ENCODE measurements around the gene WDR33.

DNA sequence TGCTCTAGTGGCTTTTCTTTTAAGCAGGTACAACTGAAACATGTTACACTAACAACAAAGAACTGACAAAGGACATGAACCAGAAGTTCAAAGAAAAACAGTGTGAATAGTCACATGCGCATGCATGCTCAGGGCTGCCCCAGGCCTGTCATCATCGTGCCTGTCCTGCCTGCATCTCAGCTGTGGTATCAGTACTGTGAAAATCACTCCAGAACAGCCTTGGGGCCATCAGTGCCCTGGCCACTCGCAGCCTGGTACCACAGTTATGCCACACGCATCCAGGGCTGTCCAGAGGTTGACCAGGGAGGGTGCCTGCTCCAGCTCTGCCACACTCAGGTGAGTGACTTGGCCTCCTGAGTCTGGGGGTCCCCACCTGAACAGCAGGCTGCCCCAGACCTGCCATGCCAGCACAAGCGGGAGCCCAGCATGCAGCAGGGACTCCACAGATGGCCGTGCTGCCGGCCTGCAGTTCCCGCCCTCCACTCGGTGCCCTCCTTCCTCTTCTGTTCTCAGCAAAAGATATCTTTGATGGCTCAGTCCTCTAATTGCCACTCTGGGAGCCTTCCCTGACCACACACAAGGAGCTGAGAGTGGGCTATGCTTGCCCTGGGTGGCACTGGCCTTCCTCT is 147.9 kb downstream of the WDR33 start:
- TF ChIP-seq, protein P1, sequence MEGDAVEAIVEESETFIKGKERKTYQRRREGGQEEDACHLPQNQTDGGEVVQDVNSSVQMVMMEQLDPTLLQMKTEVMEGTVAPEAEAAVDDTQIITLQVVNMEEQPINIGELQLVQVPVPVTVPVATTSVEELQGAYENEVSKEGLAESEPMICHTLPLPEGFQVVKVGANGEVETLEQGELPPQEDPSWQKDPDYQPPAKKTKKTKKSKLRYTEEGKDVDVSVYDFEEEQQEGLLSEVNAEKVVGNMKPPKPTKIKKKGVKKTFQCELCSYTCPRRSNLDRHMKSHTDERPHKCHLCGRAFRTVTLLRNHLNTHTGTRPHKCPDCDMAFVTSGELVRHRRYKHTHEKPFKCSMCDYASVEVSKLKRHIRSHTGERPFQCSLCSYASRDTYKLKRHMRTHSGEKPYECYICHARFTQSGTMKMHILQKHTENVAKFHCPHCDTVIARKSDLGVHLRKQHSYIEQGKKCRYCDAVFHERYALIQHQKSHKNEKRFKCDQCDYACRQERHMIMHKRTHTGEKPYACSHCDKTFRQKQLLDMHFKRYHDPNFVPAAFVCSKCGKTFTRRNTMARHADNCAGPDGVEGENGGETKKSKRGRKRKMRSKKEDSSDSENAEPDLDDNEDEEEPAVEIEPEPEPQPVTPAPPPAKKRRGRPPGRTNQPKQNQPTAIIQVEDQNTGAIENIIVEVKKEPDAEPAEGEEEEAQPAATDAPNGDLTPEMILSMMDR (IDR thresholded peaks at IDR 0.05): no peak
- TF ChIP-seq POLR2A (IDR thresholded peaks at IDR 0.05): no peak
